GM12891 (cell line): ENCODE data around the gene NUAK1.

Experiments
- PAX5 ChIP-seq: IDR thresholded peaks from 2 replicates; pipeline ENCODE4 v1.6.1; 2011; ENCODE audit warnings: low read length, moderate library complexity, mild to moderate bottlenecking; ENCODE audit not compliant: insufficient read depth, severe bottlenecking
- POLR2AphosphoS5 ChIP-seq: IDR thresholded peaks from 2 replicates; pipeline ENCODE4 v1.6.1; 2011; ENCODE audit warnings: low read depth, low read length, control low read depth

DNA sequence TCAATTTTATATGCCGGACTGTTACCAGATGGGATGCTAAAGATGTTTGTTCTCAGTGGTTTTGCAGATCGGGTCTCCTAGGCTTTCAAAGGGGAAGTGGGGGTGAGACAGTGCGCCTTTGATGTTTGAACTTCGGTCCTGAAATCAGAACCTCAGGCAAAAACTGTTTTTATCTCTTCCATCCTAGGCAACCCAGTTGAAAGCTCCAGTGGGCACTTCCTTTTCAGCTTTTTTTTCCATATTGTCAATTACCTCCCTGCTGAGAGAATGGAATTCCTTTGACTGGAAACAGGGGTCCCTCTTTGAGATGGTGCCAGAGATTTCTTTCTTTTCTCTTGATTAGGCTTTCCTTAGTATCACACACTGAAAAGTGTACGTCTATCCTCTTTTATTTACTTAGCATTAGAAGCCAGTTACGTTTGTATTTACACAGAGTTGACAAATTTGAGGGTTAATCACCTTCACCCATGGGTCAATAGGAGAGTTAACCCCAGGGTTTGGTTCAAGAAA lies 40.0 kb downstream of the NUAK1 start:
- TF ChIP-seq POLR2AphosphoS5 = no peak
- TF ChIP-seq PAX5 = no peak
